HEK293 (cell line): ENCODE results near the gene HPS6.

Experiments used
- TSHZ1 ChIP-seq: fragments of 450-650 bp; formaldehyde crosslinking; IDR thresholded peaks from 2 replicates; pipeline ENCODE4 v1.5.1; 2016; ENCODE audit warnings: missing biosample characterization, missing genetic modification characterization, borderline replicate concordance
- ZNF23 ChIP-seq: fragments of 450-650 bp; formaldehyde crosslinking; IDR thresholded peaks from 2 replicates; pipeline ENCODE4 v1.5.1; 2016; ENCODE audit warnings: missing biosample characterization, missing genetic modification characterization, borderline replicate concordance
- ZNF266 ChIP-seq: fragments of 450-650 bp; formaldehyde crosslinking; IDR thresholded peaks from 2 replicates; pipeline ENCODE4 v1.5.1; 2016; ENCODE audit warnings: missing biosample characterization, missing genetic modification characterization, low read depth
- TF ChIP-seq, protein P1 (sequence below): fragments of 450-650 bp; formaldehyde crosslinking; IDR thresholded peaks from 2 replicates; pipeline ENCODE4 v1.5.1; 2016; ENCODE audit warnings: missing biosample characterization, missing genetic modification characterization

DNA sequence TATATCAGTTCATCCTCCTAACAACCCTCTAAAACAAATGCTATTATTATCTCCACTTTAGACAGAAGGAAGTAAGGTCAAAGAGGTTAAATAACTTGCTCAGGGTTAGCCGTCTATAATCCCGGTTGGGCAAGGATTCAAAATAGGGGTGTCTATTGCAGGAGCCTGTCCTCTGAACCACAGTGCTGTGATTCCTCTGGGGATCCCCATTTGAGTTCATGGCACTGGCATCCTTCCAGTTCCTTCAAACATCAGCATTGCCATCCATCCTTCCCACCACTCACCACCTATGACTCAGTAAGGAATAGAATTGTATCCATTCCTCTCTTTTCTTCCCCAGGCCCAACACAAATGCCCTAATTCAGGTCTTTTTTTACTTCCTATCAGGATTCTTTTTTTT lies 25.6 kb downstream of the HPS6 start:
- TF ChIP-seq, protein P1, sequence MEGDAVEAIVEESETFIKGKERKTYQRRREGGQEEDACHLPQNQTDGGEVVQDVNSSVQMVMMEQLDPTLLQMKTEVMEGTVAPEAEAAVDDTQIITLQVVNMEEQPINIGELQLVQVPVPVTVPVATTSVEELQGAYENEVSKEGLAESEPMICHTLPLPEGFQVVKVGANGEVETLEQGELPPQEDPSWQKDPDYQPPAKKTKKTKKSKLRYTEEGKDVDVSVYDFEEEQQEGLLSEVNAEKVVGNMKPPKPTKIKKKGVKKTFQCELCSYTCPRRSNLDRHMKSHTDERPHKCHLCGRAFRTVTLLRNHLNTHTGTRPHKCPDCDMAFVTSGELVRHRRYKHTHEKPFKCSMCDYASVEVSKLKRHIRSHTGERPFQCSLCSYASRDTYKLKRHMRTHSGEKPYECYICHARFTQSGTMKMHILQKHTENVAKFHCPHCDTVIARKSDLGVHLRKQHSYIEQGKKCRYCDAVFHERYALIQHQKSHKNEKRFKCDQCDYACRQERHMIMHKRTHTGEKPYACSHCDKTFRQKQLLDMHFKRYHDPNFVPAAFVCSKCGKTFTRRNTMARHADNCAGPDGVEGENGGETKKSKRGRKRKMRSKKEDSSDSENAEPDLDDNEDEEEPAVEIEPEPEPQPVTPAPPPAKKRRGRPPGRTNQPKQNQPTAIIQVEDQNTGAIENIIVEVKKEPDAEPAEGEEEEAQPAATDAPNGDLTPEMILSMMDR (tag by site-specific recombination), result no peak
- no peak for TF ChIP-seq ZNF23 (tag by site-specific recombination)
- TF ChIP-seq ZNF266, result no peak
- no peak for TF ChIP-seq TSHZ1
